HepG2 (cell line): Measurements from ENCODE around the gene PXT1. TPM values are rescaled to one million over a fixed set of nuclear protein-coding genes. Genes with fewer than 3 reads are reported as not detected.

Experiments used
- ARHGAP35 ChIP-seq: sonication (generic); formaldehyde crosslinking; IDR thresholded peaks from 2 replicates; pipeline ENCODE4 v1.9.0; 2022; ENCODE audit warnings: mild to moderate bottlenecking, inconsistent platforms, moderate library complexity, missing genetic modification reagents, borderline replicate concordance
- BRCA1 ChIP-seq: sonication (generic); formaldehyde crosslinking; IDR thresholded peaks from 2 replicates; pipeline ENCODE4 v1.4.0; 2020; ENCODE audit warnings: missing genetic modification reagents
- DMAP1 ChIP-seq: IDR thresholded peaks from 2 replicates; pipeline ENCODE4 v1.6.1; 2016
- GABPB1 ChIP-seq: IDR thresholded peaks from 2 replicates; pipeline ENCODE4 v1.6.1; 2016; ENCODE audit warnings: mild to moderate bottlenecking, missing genetic modification reagents, moderate library complexity, missing compliant biosample characterization
- GFI1 ChIP-seq: sonication (generic); formaldehyde crosslinking; IDR thresholded peaks from 2 replicates; pipeline ENCODE4 v1.5.0; 2020; ENCODE audit warnings: missing genetic modification reagents, mild to moderate bottlenecking, borderline replicate concordance
- HNF1A ChIP-seq, 2 experiments: sonication (generic) in 1 of 2; formaldehyde crosslinking in 1 of 2; IDR thresholded peaks; 2 replicates each; pipeline versions ENCODE4 v1.4.0 to v1.6.1; 2016 to 2020; ENCODE audit warnings: borderline replicate concordance in 1 of 2, low read depth in 1 of 2, mild to moderate bottlenecking in 1 of 2, missing genetic modification reagents in 1 of 2
- HOXA3 ChIP-seq: sonication (generic); formaldehyde crosslinking; IDR thresholded peaks from 2 replicates; pipeline ENCODE4 v1.5.0; 2020; ENCODE audit warnings: missing genetic modification reagents
- IRX3 ChIP-seq: sonication (generic); formaldehyde crosslinking; IDR thresholded peaks from 2 replicates; pipeline ENCODE4 v1.8.1; 2023; ENCODE audit warnings: mild to moderate bottlenecking, low read depth, missing genetic modification reagents, borderline replicate concordance
- SMC3 ChIP-seq: IDR thresholded peaks from 2 replicates; pipeline ENCODE4 v1.6.1; 2011; ENCODE audit warnings: low read length, improper control_type of control experiment
- ZC3H4 ChIP-seq: sonication (generic); formaldehyde crosslinking; IDR thresholded peaks from 2 replicates; pipeline ENCODE4 v1.4.0; 2020; ENCODE audit warnings: missing genetic modification reagents, borderline replicate concordance
- ZNF207 ChIP-seq: fragments of 450-650 bp; IDR thresholded peaks from 2 replicates; pipeline ENCODE4 v1.6.1; 2016; ENCODE audit warnings: antibody characterized with exemption, borderline replicate concordance
- ZNF318 ChIP-seq: sonication (generic); formaldehyde crosslinking; IDR thresholded peaks from 2 replicates; pipeline ENCODE4 v1.4.0; 2020; ENCODE audit warnings: mild to moderate bottlenecking, missing genetic modification reagents
- ZNF570 ChIP-seq: sonication (generic); formaldehyde crosslinking; IDR thresholded peaks from 2 replicates; pipeline ENCODE4 v1.4.0; 2020; ENCODE audit warnings: mild to moderate bottlenecking, missing genetic modification reagents, borderline replicate concordance
- polyA plus RNA-seq, 8 experiments: library from polyadenylated mRNA; depleted of rRNA in 3 of 8; stranded (reverse) in 7 of 8; unstranded in 1 of 8; fragments of >200 nt; fragmentation: Illumina TruSeq in 4 of 8; extraction: Trizol in 4 of 8; gene quantifications; 2 replicates each; pipeline versions ENCODE4 v1.2.1 to v1.2.3, GENCODE V29; 2011 to 2016; ENCODE audit warnings: low read depth in 4 of 8, missing spikeins in 1 of 8, mixed read lengths in 1 of 8; ENCODE audit not compliant: insufficient read depth in 1 of 8
- total RNA-seq, 5 experiments: library from RNA; depleted of rRNA; stranded (reverse); fragments of >200 nt; fragmentation: Illumina TruSeq; extraction: Trizol; gene quantifications; 2 replicates each; pipeline ENCODE4 v1.2.3, GENCODE V29; 2016; ENCODE audit warnings: low read depth in 1 of 5
- TF ChIP-seq, protein P1 (sequence below): sonication (generic); formaldehyde crosslinking; IDR thresholded peaks from 2 replicates; pipeline ENCODE4 v1.5.0; 2020; ENCODE audit warnings: mild to moderate bottlenecking, missing genetic modification reagents

PXT1 gene
- total and polyA plus RNA-seq, 2 of the 13 experiments (the other 11 are each of a cell fraction or from before 2014, with no cell fraction given): 0.04 TPM; not detected in 1

DNA sequence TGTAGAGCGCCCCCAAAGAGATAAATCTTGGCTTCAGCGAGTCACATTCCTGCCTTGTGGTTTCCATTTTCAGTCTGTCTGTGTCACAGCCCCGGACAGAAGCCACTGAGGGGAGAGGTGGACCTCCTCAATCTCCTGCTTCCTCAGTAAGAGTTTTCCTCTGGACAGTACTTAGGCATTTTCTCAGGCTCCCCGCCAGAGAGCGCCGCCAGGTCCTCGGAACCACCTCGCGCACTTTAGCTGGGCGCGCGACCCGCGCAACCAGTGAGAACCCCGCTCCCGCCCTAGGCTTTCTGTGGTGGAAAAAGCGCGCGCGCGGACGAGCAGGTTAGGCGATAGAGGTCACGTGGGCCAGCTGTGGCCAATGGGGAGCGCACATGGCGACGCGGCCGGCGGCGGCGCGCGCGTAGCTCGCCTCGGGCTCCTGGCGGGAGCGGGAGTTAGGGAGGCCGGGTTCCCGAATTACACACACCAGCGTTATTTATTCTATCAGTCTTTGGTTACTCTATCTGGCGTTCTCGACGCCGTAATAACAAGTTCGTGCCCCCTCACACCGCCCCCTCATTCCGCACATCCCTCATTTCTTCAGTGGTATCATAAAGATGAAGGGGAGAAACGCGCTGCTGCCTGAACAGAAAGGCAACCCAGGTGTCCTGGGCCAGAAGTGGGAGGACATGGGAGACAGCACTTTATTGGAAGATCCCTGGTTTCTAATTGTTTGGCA lies 19.4 kb downstream of the PXT1 start (continued):
- TF ChIP-seq ZNF318 (CRISPR knock-in tag) (no peak; the same call in 1 of the 2 replicates), HNF1A (IDR thresholded peaks at IDR 0.05; ENCODE audit: low read depth) (no peak), HNF1A (CRISPR knock-in tag; IDR thresholded peaks at IDR 0.05; ENCODE audit: borderline replicate concordance) (no peak), ZC3H4 (CRISPR knock-in tag) (no peak), SMC3 (peak; percentile 80), GFI1 (peak; percentile 84), IRX3 (CRISPR knock-in tag) (peak; percentile 82; the same call in 1 of the 2 replicates), ZNF570 (CRISPR knock-in tag) (no peak), ARHGAP35 (CRISPR knock-in tag) (peak; percentile 66; the same call in 1 of the 2 replicates), HOXA3 (CRISPR knock-in tag) (peak; percentile 90), BRCA1 (CRISPR knock-in tag) (0 out of 2 replicates have a peak, but pooled peaks have one; percentile 19), ZNF207 (no peak), DMAP1 (CRISPR knock-in tag) (peak; percentile 39), GABPB1 (CRISPR knock-in tag) (peak; percentile 80; the same call in 1 of the 2 replicates)
- TF ChIP-seq, protein P1, sequence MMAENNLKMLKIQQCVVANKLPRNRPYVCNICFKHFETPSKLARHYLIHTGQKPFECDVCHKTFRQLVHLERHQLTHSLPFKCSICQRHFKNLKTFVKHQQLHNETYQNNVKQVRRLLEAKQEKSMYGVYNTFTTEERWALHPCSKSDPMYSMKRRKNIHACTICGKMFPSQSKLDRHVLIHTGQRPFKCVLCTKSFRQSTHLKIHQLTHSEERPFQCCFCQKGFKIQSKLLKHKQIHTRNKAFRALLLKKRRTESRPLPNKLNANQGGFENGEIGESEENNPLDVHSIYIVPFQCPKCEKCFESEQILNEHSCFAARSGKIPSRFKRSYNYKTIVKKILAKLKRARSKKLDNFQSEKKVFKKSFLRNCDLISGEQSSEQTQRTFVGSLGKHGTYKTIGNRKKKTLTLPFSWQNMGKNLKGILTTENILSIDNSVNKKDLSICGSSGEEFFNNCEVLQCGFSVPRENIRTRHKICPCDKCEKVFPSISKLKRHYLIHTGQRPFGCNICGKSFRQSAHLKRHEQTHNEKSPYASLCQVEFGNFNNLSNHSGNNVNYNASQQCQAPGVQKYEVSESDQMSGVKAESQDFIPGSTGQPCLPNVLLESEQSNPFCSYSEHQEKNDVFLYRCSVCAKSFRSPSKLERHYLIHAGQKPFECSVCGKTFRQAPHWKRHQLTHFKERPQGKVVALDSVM (CRISPR knock-in tag): peak; percentile 74
